Breast epithelium (tissue), 4 donors: Measurements from ENCODE around the gene VPS13C. TPM values are rescaled to one million over a fixed set of nuclear protein-coding genes. Genes with fewer than 3 reads are reported as not detected.

ENCODE experiments used
- DNase-seq, 2 donors: peaks; one replicate each; pipeline ENCODE4 v3.0.0-alpha.2; 2019; ENCODE audit warnings: low spot score in 2 of 2
- H3K27ac ChIP-seq, 2 donors: fragments of 200-600 bp; sonication (generic) in 1 of 2; one replicate each; pipeline ENCODE4 v1.5.1; 2016 to 2019; ENCODE audit warnings: mild to moderate bottlenecking in 1 of 2
- H3K27me3 ChIP-seq, 2 donors: fragments of 200-600 bp; sonication (generic) in 1 of 2; one replicate each; pipeline versions ENCODE4 v1.5.1 to v1.6.0; 2017 to 2019; ENCODE audit warnings: control low read depth in 1 of 2, mild to moderate bottlenecking in 1 of 2
- H3K36me3 ChIP-seq: fragments of 200-600 bp; one replicate; pipeline ENCODE4 v1.5.1; 2019
- H3K4me1 ChIP-seq, 2 donors: fragments of 200-600 bp; sonication (generic); one replicate each; pipeline ENCODE4 v1.5.1; 2016 to 2019; ENCODE audit warnings: control low read depth in 1 of 2
- H3K4me3 ChIP-seq, 3 donors: fragments of 200-600 bp; sonication (generic); 1 replicate in 2 of 3; 2 replicates in 1 of 3; pipeline ENCODE4 v1.5.1; 2016 to 2019; ENCODE audit warnings: mild to moderate bottlenecking in 3 of 3, moderate library complexity in 2 of 3
- H3K9me3 ChIP-seq, 2 donors: fragments of 200-600 bp; sonication (generic) in 1 of 2; one replicate each; pipeline ENCODE4 v1.5.1; 2016 to 2019; ENCODE audit warnings: control low read depth in 1 of 2
- CTCF ChIP-seq, 3 donors: fragments of 450-650 bp; IDR thresholded peaks; one replicate each; pipeline ENCODE4 v1.5.1; 2016 to 2017; ENCODE audit warnings: antibody characterized with exemption in 3 of 3, mild to moderate bottlenecking in 3 of 3, moderate library complexity in 3 of 3
- POLR2A ChIP-seq: fragments of 450-650 bp; IDR thresholded peaks from one replicate; pipeline ENCODE4 v1.6.1; 2016; ENCODE audit warnings: antibody characterized with exemption, mild to moderate bottlenecking, moderate library complexity
- POLR2AphosphoS5 ChIP-seq, 3 donors: sonication (generic); formaldehyde crosslinking; IDR thresholded peaks; one replicate each; pipeline ENCODE4 v1.6.1; 2017; ENCODE audit warnings: antibody characterized with exemption in 3 of 3
- intact Hi-C: fragments of 100-400 bp; cut with DNase I; formaldehyde crosslinking; loops from one replicate; pipeline ENCODE4 v1.15.1; 2023; ENCODE audit warnings: low total_unique reads
- total RNA-seq, 3 donors: library from RNA; depleted of rRNA; stranded (reverse); fragments of >200 nt; gene quantifications; one replicate each; pipeline ENCODE4 v1.1.0, GENCODE V29; 2016

VPS13C gene
- total RNA-seq, 3 donors from 2014 or later = 94.4 to 140 (median 117) TPM

GRCh38 chr15:61812476-61812875 lies 247.8 kb downstream of the VPS13C start:
- intact Hi-C loops = no loop called here
- no peaks in the 10 kb centered on the region for H3K4me1 ChIP-seq
- DNase-seq = no peak
- no peaks in the 10 kb centered on the region for H3K27me3 ChIP-seq
- no peaks in the 10 kb centered on the region for H3K9me3 ChIP-seq
- no peaks in the 10 kb centered on the region for H3K36me3 ChIP-seq
- H3K27ac ChIP-seq = no peak overlapping the region
- TF ChIP-seq POLR2AphosphoS5 (IDR thresholded peaks at IDR 0.05) (no peak), CTCF (IDR thresholded peaks at IDR 0.05) (no peak), POLR2A (no peak)
- H3K4me3 ChIP-seq = no peak overlapping the region

- Histone ChIP-seq H3K4me3 (no peak overlapping the region), H3K4me1 (no peaks in the 10 kb centered on the region), H3K27ac (no peak overlapping the region), H3K27me3 (no peaks in the 10 kb centered on the region), H3K36me3 (no peaks in the 10 kb centered on the region), H3K9me3 (no peaks in the 10 kb centered on the region)
- TF ChIP-seq POLR2AphosphoS5 (IDR thresholded peaks at IDR 0.05) = no peak
- TF ChIP-seq POLR2A = no peak
- no peak for TF ChIP-seq CTCF (IDR thresholded peaks at IDR 0.05)
- no peak for DNase-seq
- intact Hi-C loops = no loop called here
Measured at GRCh38 chr15:61811952-61812351, 248.3 kb downstream of the VPS13C start.

GRCh38 chr15:61809216-61809615 lies 251.0 kb downstream of the VPS13C start:
- DNase-seq = no peak
- H3K4me1 ChIP-seq = no peaks in the 10 kb centered on the region
- H3K27me3 ChIP-seq = no peaks in the 10 kb centered on the region
- no peak overlapping the region for H3K27ac ChIP-seq
- intact Hi-C loops = no loop called here
- no peaks in the 10 kb centered on the region for H3K36me3 ChIP-seq
- no peak for TF ChIP-seq POLR2A
- TF ChIP-seq POLR2AphosphoS5 (IDR thresholded peaks at IDR 0.05) = no peak
- no peak for TF ChIP-seq CTCF (IDR thresholded peaks at IDR 0.05)
- H3K9me3 ChIP-seq = no peaks in the 10 kb centered on the region
- no peak overlapping the region for H3K4me3 ChIP-seq

GRCh38 chr15:61807281-61807929 lies 252.8 kb downstream of the VPS13C start:
- Histone ChIP-seq H3K27me3 (no peaks in the 10 kb centered on the region), H3K27ac (no peak overlapping the region), H3K4me3 (no peak overlapping the region), H3K36me3 (no peaks in the 10 kb centered on the region), H3K4me1 (no peaks in the 10 kb centered on the region), H3K9me3 (no peaks in the 10 kb centered on the region)
- TF ChIP-seq CTCF (IDR thresholded peaks at IDR 0.05) = no peak
- DNase-seq = no peak
- intact Hi-C loops = no loop called here

Other genes with a start within 250 kb of the VPS13C start
- under 1 TPM in 1 of 3 donors, not detected in 2; 0.66 TPM for gene C2CD4A, start 6.5 kb upstream of the VPS13C start, total RNA-seq
- 1 to 10 TPM in 1 of 3 donors, under 1 TPM in 2; 0.96 to 2.5 (median 0.98) TPM for gene C2CD4B, start 104.8 kb upstream of the VPS13C start, total RNA-seq